ENCODE measurements around the gene MATK. TPM values are rescaled to one million over a fixed set of nuclear protein-coding genes. Genes with fewer than 3 reads are reported as not detected.

Gene MATK
- total RNA-seq, 1 donor from 2014 or later = 1.9 TPM

- DNase-seq (ENCODE audit: low spot score) = no peak
Measured at GRCh38 chr19:3788996-3789778, 3.0 kb upstream of the MATK start.

- DNase-seq (ENCODE audit: low spot score) = no peak
Measured at GRCh38 chr19:3785451-3785937, 687 bp downstream of the MATK start.

- DNase-seq (ENCODE audit: low spot score) = no peak
Measured at GRCh38 chr19:3784607-3785450, 1.4 kb downstream of the MATK start.

- no peak for DNase-seq (ENCODE audit: low spot score)
Measured at GRCh38 chr19:3783660-3784584, 2.3 kb downstream of the MATK start.

GRCh38 chr19:3782903-3783302 is 3.3 kb downstream of the MATK start:
- no peak for DNase-seq (ENCODE audit: low spot score)

- DNase-seq (ENCODE audit: low spot score) = no peak
Measured at GRCh38 chr19:3782330-3782729, 3.9 kb downstream of the MATK start.

GRCh38 chr19:3781603-3782002 is 4.6 kb downstream of the MATK start:
- DNase-seq (ENCODE audit: low spot score) = no peak

- DNase-seq (ENCODE audit: low spot score) = no peak
Measured at GRCh38 chr19:3780786-3781304, 5.3 kb downstream of the MATK start.

GRCh38 chr19:3778899-3779723 is 7.1 kb downstream of the MATK start:
- no peak for DNase-seq (ENCODE audit: low spot score)

GRCh38 chr19:3778104-3778867 is 7.9 kb downstream of the MATK start:
- no peak for DNase-seq (ENCODE audit: low spot score)

- DNase-seq (ENCODE audit: low spot score) = no peak
Measured at GRCh38 chr19:3776479-3777040, 9.6 kb downstream of the MATK start.

- no peak for DNase-seq (ENCODE audit: low spot score)
Measured at GRCh38 chr19:3775831-3776230, 10.3 kb downstream of the MATK start.

- no peak for DNase-seq (ENCODE audit: low spot score)
Measured at GRCh38 chr19:3775374-3775711, 10.8 kb downstream of the MATK start.

GRCh38 chr19:3774621-3775373 is 11.4 kb downstream of the MATK start:
- DNase-seq (ENCODE audit: low spot score) = no peak

- no peak for DNase-seq (ENCODE audit: low spot score)
Measured at GRCh38 chr19:3773814-3774515, 12.2 kb downstream of the MATK start.

GRCh38 chr19:3771906-3772455 is 14.2 kb downstream of the MATK start, which contains the start of gene RAX2:
Gene RAX2, minus strand, starts transcription at chr19:3772228. Its CDS starts 486 bp downstream, at chr19:3771742.
- no peak for DNase-seq (ENCODE audit: low spot score)

- no peak for DNase-seq (ENCODE audit: low spot score)
Measured at GRCh38 chr19:3771000-3771905, 14.9 kb downstream of the MATK start.
